SW 1271 (cell line): ENCODE data around the gene MOBP.
"Not testable (repeated sequence)": the region's sequence is repeated elsewhere in the genome, so short reads cannot be mapped to it uniquely, and the experiment has no call there.

ENCODE experiments used
- DNase-seq, 2 experiments: peaks; one replicate each; lab custom pipeline; 2025; lab: John Stamatoyannopoulos, UW

Gene MOBP, protein sequence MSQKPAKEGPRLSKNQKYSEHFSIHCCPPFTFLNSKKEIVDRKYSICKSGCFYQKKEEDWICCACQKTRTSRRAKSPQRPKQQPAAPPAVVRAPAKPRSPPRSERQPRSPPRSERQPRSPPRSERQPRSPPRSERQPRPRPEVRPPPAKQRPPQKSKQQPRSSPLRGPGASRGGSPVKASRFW

DNA sequence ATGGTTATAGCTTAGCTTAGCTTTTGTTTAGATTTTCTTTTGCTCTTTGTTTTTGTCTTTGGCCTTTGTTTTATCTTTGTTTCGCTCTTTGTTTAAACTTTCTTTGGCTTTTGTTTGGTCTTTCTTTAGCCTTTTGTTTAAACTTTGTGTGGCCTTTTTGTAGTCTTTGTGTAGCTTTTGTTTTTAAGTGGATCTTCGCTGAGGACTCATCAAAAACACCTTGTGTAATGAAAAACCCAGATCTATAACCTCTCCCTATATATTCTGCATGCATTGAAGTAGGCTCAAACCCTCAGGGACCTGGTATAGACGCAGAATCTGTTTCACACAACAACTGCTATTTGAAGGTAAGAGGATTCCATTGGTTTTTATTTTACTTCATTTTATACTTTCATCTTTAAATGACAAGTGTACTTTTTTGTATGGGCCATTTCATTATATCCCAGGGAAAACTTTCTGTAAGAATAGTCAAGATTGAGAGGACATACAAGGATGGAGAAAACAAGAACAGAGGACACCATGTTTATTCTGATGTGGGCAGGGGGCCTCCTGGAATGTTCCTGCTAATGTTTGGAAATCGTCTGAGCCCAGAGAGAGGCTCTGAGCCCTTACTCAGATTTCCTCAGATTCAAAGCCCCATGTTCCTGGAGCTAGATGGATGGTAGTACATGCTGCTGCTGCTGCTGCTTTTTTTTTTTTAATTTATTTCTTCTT, at the start of gene MOBP:
Gene MOBP (plus strand): TSS at position 287 of the 714 bp plus-strand sequence. CDS start 34,390 bp downstream, outside the sequence.
- no peak for DNase-seq

DNA sequence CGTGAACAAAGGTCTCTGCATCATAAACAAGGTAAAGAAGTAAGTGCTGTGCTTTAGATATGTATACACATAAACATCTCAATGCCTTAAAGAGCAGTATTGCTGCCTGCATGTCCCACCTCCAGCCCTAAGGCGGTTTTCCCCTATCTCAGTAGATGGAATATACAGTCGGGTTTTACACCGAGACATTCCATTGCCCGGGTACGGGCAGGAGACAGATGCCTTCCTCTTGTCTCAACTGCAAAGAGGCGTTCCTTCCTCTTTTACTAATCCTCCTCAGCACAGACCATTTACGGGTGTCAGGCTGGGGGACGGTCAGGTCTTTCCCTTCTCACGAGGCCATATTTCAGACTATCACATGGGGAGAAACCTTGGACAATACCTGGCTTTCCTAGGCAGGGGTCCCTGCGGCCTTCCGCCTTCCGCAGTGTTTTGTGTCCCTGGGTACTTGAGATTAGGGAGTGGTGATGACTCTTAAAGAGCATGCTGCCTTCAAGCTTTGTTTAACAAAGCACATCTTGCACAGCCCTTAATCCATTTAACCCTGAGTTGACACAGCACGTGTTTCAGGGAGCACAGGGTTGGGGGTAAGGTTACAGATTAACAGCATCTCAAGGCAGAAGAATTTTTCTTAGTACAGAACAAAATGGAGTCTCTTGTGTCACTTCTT, 48.8 kb upstream of the MOBP start:
- not testable (repeated sequence) for DNase-seq

DNA sequence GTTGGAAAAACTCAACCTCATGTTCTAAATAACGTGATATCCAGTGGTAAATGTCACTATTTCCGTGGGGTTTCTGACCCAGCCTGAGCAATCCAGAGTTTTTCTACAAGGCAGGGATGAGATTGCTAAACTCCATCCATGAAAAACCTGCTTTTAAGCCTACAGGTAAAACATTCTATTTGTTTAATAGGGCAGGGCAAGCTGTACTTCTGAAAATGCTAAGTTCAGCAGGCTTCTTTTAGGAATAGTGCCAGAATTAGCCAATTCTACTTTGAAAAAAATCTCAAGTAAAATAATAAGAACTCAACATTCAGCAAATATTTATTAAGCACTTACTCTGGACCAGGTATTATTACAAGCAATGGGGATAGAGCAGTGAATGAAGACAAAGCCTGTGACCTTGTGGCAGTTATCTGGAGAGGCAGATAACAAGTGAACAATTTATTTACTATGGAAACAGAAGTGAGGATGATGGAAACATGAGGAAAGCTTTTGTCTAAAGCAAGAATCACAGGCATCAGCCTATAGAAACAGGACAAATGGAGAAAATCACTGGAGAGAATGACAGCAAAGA, 47.7 kb upstream of the MOBP start:
- no peak for DNase-seq

DNA sequence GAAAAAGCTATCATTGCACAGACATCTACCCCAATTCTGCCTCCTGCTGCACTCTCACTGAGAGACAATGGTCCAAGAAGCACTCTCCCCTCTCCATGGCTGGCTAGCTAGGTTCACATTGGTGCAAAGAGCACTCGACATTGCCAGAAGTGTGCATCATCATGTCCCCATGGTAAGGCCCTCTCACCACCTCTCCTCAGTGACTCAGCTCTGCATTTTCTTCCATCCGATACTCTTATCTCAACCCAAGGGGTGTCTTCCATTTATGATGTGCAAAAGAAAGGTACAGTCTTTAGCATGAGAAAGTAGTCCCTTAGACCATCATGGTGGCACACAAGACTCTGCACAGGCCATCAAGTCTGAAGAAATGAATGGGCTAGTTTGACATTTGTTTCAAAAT, 46.9 kb upstream of the MOBP start:
- no peak for DNase-seq

DNA sequence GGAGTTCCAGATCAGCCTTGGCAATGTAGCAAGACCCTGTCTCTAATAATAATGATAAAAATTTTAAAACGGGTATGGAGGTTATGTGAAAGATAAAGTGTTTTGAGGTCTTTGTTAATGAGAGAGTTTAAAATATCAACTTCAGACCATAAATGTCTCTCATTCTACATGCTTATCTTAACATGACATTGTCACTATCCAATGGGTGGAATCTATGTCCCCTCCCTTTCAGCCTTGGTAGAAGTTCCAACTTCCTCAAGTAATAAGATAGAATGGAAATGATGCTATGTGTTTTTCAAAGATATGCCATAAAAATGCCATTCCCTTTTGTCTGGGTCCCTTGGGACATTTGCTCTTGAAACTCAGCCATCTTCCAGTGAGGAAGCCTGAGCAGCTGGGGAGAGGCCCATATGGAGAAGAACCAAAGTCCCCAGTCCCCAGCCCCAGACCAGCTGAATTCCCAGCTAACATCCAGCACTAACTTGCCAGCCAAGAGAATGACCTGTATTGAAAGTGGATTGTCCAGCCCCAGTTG, 44.0 kb upstream of the MOBP start:
- no peak for DNase-seq

DNA sequence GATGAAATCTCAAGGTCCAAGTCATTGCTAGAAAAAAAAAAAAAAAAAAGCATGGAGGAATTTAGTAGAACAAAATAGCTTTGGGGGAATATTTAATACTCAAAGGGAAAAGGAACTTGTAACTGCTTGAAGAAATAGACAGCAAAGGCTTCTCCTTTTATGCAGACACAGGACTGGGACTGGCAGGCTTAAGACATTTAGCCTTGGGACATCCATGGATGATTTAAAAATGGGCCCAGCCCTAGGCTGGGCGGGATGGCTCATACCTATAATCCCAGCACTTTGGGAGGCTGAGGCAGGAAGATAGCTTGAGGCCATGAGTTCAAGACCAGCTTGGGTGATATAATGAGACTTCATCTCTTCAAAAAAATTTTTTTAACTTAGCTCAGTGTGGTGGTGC, 41.2 kb upstream of the MOBP start:
- DNase-seq = no peak

DNA sequence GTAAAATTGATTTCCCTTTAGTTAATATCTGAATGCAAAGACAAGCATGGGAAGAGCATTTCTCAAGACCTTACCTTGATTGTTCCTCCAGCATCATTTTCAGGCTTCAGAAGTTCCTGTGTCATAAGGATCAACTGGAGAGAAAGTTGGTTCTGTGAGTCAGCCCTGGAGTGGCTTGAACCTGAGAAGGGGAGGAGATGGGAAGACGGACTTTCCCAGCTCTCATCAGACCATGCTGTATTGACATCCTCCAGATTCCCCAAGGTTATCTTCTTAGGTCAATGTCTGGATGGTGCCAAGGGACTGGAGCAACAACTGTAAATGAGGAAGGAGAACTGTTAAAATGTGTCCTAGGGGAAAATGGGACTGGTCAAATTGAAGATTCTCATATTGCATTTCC, 40.0 kb upstream of the MOBP start:
- no peak for DNase-seq

DNA sequence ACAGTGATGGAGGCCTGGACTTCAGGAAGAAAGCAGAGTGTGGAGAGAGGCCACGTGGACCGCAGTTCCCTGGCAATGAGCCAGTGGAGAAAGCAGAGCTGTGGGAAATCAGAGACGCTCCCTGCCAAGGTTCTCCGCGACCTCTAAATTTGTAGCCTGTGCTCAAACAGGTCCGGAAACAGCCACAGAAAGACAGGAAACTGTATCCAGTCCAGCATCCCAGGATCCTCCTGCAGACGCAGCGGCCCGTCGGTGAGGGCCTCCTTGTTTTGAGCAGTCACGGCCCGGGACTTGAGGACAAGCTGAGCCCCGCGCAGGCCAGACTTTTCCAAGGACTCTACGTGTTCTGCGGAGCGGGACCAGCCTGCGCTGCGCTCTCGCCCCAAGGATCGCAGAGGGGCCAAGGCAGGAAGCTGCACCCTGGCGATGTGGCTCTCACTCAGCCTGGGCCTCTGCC, 38.7 kb upstream of the MOBP start:
- no peak for DNase-seq

DNA sequence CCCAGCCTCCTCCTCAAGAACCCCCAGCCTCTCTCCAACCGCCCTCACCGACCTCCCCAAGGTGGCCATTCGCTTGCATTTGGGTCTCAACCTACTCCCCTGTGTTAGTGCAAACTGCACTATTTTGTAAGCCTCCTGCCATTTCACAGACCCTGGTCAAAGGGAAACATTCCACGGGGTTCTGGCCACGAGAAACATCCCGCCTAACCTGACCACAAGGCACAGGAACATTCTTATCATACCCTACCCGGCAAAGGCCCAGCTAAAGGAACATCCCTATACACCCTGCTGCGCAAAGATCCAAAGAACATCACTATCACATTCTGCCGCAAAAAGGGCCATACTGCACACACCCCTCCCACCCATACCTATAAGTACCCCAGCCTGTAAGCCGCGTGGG, 38.0 kb upstream of the MOBP start:
- no peak for DNase-seq

DNA sequence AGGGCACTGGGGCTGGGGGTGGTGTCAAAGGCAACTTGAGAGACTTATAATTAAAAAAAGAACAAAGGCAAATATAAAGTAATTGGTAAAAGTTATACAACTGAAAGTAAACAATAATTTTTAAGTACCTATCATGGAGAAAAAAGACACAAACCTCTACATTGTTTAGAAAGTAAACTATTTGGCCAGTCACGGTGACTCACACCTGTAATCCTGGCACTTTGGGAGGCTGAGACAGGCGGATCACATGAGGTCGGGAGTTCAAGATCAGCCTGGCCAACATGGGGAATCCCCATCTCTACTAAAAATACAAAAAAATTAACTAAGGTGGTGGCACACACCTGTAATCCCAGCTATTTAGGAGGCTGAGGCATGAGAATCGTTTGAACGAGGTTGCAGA, 35.1 kb upstream of the MOBP start:
- DNase-seq = no peak

DNA sequence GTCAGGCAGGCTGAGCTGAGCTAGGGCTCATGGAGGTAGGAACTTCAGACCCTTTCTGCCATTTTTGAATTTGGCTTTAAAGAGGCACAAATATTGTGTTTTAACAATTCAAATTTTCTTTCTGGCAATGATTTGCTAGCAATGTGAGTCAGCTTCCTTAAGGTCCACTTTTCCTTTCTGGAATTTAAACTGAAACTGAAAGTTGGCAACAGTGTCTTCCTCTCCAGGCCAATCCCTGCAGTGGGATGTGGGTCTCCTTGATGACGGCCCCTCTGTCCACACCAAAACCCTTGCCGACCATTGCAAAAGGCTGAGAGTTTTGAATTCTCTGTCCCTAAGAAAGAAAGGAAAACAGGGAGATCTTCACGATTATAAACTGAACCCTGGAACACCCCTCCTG, 33.8 kb upstream of the MOBP start:
- no peak for DNase-seq

DNA sequence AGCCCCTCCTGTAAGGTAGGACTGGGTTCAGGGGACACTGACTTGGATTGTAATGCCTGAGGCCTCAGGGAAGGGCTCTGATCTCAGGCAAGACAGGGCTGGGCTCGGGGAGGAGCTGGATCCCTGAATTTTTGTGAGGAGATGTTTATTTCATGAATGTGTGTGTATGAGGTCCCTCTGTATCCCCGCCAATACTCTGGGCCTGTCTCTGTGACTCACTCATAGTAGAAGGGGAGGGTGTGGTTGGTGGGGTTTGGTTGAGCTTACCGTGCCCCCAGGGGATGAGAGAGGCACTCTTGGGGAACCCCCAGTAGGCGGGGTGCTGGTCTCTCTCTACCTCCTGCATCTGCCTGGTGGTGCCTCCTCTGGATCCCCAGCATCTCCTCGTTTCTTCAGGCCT, 32.9 kb upstream of the MOBP start:
- DNase-seq = no peak

DNA sequence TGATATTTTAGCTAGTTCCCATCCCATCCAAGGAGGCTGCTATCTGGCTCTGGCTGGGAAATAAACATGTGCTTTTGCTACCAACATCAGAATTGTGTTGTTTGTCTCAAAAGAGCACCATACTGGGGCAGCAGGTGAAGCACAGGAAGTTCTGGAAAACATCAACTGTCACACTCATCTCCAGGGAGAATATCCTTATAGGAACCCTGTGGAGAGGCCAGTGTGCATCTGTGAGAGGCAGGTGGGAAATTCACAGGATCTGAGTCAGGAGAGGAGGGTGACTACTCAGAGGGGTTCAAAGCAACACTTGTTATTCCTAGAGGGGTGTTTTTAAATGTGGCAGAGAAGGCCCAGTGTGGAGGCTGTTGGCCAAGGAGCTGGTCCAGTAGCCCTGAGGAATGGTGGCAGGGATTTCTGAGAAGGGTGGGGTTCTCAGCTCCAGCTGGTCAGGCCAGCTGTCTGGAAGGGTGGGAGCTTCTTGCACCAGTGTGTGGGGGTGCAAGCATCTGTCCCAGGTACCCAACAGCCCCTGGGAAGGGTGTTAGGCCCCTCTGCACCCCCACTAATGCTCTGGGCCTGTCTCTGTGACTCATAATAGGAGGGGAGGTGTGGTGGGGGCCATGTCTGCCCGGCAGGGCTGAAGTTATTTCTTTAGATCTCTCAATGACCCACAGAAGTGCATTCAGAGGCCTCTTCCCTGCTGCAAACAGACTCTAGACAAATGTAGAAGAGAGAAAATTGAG, 32.3 kb upstream of the MOBP start:
- DNase-seq = no peak

DNA sequence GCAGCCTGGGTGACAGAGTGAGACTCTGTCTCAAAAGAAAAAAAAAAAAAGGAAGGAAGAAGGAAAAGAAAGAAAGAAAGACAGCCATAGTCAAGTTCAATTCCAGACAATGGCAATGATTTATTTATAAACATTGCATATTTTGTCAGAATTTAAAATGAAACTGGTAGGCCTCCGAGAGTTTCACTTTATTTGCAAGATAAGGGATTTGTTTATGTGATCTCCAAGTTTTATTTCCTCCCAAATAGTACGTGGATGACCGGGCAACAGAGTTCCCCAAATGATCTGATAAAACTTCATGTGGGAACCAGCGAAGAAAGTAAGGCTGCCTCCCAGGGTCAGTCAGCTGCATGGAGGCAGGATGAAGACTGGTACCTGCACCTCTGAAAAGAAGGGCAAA, 28.6 kb upstream of the MOBP start:
- DNase-seq = no peak

DNA sequence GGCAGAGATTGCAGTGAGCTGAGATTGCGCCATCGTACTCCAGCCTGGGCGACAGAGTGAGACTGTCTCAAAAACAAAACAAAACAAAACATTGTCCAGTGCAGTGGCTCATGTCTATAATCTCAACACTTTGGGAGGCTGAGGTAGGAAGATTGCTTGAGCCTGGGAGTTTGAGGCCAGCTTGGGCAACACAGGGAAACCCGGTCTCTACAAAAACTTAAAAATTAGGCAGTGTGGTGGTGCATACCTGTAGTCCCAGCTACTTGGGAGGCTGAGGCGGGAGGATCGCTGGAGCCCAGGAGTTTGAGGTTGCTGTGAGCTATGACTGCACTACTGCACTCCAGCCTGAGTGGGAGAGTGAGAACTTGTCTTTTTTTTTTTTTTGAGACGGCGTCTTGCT, 27.2 kb upstream of the MOBP start:
- no peak for DNase-seq

DNA sequence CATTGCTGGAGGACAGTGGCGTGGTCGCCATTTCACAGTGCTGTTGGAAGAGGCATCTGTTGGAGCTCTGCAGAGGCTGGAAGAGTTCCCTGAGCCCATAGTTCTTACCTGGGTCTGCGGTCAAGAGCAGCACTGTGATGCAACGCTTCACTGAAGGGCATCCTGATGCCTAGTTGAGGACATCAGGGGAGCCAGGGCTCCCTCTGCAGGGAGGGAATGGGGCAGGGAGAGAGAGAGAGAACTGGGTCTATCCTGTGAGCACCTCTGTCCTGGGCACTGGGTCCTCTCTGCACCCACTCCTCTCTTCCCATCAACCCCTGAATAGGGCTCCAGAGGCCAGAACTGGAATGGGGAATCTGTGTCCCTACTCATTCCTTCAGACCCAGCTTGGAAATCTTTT, 23.9 kb upstream of the MOBP start:
- no peak for DNase-seq

DNA sequence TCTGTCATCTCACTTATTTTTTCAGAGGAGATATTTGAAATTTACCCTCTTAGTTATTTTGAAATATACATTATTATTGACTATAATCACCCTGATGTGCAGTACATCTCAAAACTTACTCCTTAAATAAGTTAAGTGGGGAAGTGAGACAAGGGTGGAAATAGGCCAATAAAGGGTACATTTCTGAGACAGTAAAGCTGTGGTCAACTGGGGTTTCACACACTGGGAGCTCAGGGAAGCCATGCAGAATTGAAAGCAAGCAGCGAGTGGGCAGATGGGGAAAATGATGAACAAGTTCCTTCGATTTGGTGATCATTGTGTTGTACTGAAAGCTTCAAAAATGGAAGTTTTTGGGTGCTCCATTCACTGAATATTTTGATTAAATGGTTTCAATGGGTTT, 21.6 kb upstream of the MOBP start:
- no peak for DNase-seq

DNA sequence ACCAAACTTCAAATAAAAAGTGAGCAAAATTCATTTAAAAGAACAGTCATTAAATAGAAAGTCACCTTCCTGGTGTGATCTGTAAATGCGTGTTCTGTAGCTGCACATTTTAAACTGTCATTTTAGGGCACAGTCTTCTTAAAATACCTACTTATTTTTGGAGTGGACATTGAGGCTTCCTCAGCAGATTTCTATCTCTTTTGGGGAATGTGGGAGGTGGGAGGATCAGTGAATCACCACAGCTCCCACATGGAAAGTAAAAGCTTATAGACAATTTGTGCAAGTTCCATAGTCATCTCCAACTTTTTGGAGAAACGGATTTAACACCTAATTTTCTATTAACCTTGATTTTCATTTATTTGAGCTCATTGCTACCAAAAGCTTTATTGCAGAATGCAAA, 21.0 kb upstream of the MOBP start:
- no peak for DNase-seq

DNA sequence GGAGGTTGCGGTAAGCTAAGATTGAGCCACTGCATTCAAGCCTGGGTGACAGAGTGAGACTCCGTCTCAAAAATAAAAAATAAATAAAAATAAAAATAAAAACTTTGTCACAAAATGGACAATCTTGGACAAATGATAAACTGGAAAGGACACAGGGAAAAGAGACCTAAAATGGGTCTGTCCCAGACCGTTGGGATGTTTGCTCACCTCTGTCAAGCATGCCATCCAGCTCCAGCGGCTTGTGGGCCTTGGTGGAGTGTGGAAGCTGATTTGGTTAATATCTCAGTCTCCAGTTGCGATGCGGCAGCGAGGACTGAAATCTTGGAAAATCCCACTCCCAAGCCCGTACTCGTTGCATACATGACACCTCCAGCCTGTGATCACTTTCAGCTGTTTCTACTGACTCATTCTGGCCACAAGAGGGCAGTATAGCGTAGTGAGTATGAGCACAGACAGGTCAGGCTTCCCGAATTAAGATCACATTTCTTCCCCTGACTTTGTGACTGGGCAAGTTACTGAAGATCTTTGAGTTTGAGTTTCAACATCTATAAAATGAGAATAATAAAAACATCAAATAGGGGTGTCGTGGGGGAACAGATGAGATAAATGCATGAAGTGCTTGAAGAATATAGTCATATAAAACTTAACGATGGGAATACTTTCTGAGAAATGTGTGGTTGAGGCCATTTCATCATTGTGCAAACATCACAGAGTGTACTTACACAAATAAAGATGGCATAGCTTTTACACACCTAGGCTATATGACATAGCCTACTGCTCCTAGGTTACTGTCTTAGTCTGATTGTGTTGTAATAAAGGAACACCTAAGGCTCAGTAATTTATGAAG, 19.6 kb upstream of the MOBP start:
- peak; percentile 40 to 67 for DNase-seq

DNA sequence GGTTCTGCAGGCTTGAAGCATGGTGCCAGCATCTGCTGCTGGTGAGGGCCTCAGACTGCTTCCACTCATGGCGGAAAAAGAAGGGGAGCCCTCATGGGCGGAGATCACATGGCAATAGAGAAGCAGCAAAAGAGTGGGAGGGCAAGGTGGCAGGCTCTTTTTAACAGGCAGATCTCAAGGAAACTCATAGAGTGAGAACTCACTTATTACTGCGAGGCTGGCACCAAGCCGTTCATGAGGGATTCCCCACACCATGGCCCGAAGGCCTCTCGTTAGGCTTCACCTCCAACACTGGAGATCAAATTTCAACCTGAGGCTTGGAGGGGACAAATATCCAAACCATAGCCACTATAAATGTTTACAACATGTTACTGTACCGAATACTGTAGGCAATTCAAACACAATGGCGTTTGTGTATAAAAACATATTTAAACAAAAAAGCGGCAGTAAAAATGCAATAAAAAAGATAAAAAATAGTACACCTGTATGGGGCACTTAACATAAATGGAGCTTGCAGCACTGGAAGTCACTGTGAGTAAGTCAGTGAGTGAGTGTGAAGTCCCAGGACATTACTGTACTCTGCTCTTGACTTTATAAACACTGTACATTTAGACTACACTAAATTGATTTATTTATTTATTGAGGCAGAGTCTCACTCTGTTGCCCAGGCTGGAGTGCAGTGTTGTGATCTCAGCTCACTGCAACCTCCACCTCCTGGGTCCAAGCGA, 18.8 kb upstream of the MOBP start:
- no peak for DNase-seq
